Inflammatory macrophage treated with lipopolysaccharide for 1 hour (primary cell): ENCODE data around the gene ERC2.
A peak's percentile ranks its signal among the peaks of the same experiment; 100 is the strongest.

Experiments
- DNase-seq, 2 donors: peaks; one replicate each; pipeline ENCODE4 v3.0.0-alpha.2; 2020 to 2022

Gene ERC2

GRCh38 chr3:55629432-55629831 lies 838.8 kb downstream of the ERC2 start:
- no peak for DNase-seq

GRCh38 chr3:55626279-55626665 lies 842.0 kb downstream of the ERC2 start:
- DNase-seq, result no peak

GRCh38 chr3:55624238-55624637 lies 844.0 kb downstream of the ERC2 start:
- peak; percentile 84 to 96 for DNase-seq

- DNase-seq, result peak; percentile 81 to 93
Observed at GRCh38 chr3:55623786-55624185, 844.5 kb downstream of the ERC2 start.

GRCh38 chr3:55622733-55623132 lies 845.5 kb downstream of the ERC2 start:
- peak in 1 of 2 donors; percentile 47 for DNase-seq

- DNase-seq, result no peak
Observed at GRCh38 chr3:55622116-55622515, 846.2 kb downstream of the ERC2 start.

GRCh38 chr3:55621648-55622047 lies 846.6 kb downstream of the ERC2 start:
- DNase-seq, result no peak

GRCh38 chr3:55621026-55621422 lies 847.2 kb downstream of the ERC2 start:
- no peak for DNase-seq

- peak; percentile 76 to 78 for DNase-seq
Observed at GRCh38 chr3:55620351-55621025, 847.8 kb downstream of the ERC2 start.

GRCh38 chr3:55619046-55619808 lies 849.0 kb downstream of the ERC2 start:
- DNase-seq, result no peak

GRCh38 chr3:55617385-55617784 lies 850.9 kb downstream of the ERC2 start:
- no peak for DNase-seq

GRCh38 chr3:55616803-55617202 lies 851.5 kb downstream of the ERC2 start:
- DNase-seq, result no peak

GRCh38 chr3:55615694-55616295 lies 852.5 kb downstream of the ERC2 start:
- peak; percentile 62 to 67 for DNase-seq

- no peak for DNase-seq
Observed at GRCh38 chr3:55615039-55615693, 853.1 kb downstream of the ERC2 start.

GRCh38 chr3:55611121-55611520 lies 857.1 kb downstream of the ERC2 start:
- DNase-seq, result no peak

GRCh38 chr3:55609230-55609827 lies 858.9 kb downstream of the ERC2 start:
- DNase-seq, result no peak

- no peak for DNase-seq
Observed at GRCh38 chr3:55608301-55608937, 859.8 kb downstream of the ERC2 start.

GRCh38 chr3:55607844-55608243 lies 860.4 kb downstream of the ERC2 start:
- peak; percentile 57 to 87 for DNase-seq

GRCh38 chr3:55607175-55607574 lies 861.1 kb downstream of the ERC2 start:
- DNase-seq, result no peak

GRCh38 chr3:55605443-55606236 lies 862.6 kb downstream of the ERC2 start:
- DNase-seq, result no peak

- no peak for DNase-seq
Observed at GRCh38 chr3:55604846-55605245, 863.4 kb downstream of the ERC2 start.

- DNase-seq, result no peak
Observed at GRCh38 chr3:55604402-55604801, 863.9 kb downstream of the ERC2 start.
